B cell (primary cell): Measurements from ENCODE around the gene CLDN24. TPM values are rescaled to one million over a fixed set of nuclear protein-coding genes. Genes with fewer than 3 reads are reported as not detected.

Experiments used
- ATAC-seq: fragments of 200-7000 bp; cut with Tn5 transposase; one replicate; pipeline ENCODE4 v1.10.0; 2021; ENCODE audit warnings: low read depth, mild to moderate bottlenecking, moderate number of reproducible peaks, moderate library complexity
- CTCF ChIA-PET: fragments of 350-600 bp; sonication (Branson Sonifier 250); formaldehyde crosslinking; loops from one replicate; lab custom pipeline; 2021; ENCODE audit warnings: antibody characterized with exemption, inconsistent platforms; lab: Charles Lee
- POLR2A ChIA-PET: fragments of 350-600 bp; sonication (Branson Sonifier 250); formaldehyde crosslinking; loops from one replicate; lab custom pipeline; 2021; ENCODE audit warnings: antibody characterized with exemption; lab: Charles Lee
- DNase-seq: peaks from one replicate; pipeline ENCODE4 v3.0.0; 2013
- H2AFZ ChIP-seq: 2 replicates; pipeline ENCODE4 v1.6.1; 2012; ENCODE audit warnings: mild to moderate bottlenecking, low read depth, low read length; ENCODE audit not compliant: insufficient read depth, poor library complexity, severe bottlenecking
- H3K27ac ChIP-seq, 2 donors: 1 replicate in 1 of 2; 2 replicates in 1 of 2; pipeline ENCODE4 v1.5.1; 2012 to 2013; ENCODE audit warnings: low read length in 2 of 2, mild to moderate bottlenecking in 2 of 2, moderate library complexity in 1 of 2
- H3K27me3 ChIP-seq, 4 experiments: fragments of 200-600 bp in 1 of 4; sonication (generic) in 1 of 4; replicated peaks in 1 of 4; 1 replicate in 2 of 4; 2 replicates in 2 of 4; pipeline versions ENCODE4 v1.6.1 to v1.7.0; 2013 to 2016; ENCODE audit warnings: low read length in 3 of 4, mild to moderate bottlenecking in 2 of 4, mixed read lengths in 1 of 4, moderate library complexity in 1 of 4; ENCODE audit not compliant: insufficient read depth in 4 of 4, control insufficient read depth in 3 of 4; ENCODE audit errors: control extremely low read depth in 1 of 4
- H3K36me3 ChIP-seq, 2 experiments: replicated peaks in 1 of 2; 1 replicate in 1 of 2; 2 replicates in 1 of 2; pipeline versions ENCODE4 v1.6.1 to v1.7.1; 2013; ENCODE audit warnings: low read length in 1 of 2; ENCODE audit not compliant: insufficient read depth in 2 of 2, control insufficient read depth in 1 of 2; ENCODE audit errors: control extremely low read depth in 1 of 2, extremely low read depth in 1 of 2
- H3K4me1 ChIP-seq, 2 donors: fragments of 200-600 bp in 1 of 2; sonication (generic) in 1 of 2; 1 replicate in 1 of 2; 2 replicates in 1 of 2; pipeline versions ENCODE4 v1.5.1 to v1.6.1; 2013 to 2017; ENCODE audit warnings: low read length in 2 of 2; ENCODE audit not compliant: control insufficient read depth in 2 of 2, insufficient read depth in 2 of 2
- H3K4me2 ChIP-seq: replicated peaks from 2 replicates; pipeline ENCODE3; 2012; ENCODE audit warnings: mild to moderate bottlenecking, low read depth, low read length; ENCODE audit not compliant: poor library complexity, severe bottlenecking
- H3K4me3 ChIP-seq, 5 experiments: fragments of 200-600 bp in 1 of 5; sonication (generic) in 1 of 5; 1 replicate in 3 of 5; 2 replicates in 2 of 5; pipeline versions ENCODE4 v1.5.1 to v1.7.0; 2011 to 2016; ENCODE audit warnings: low read length in 4 of 5, mild to moderate bottlenecking in 4 of 5, low read depth in 2 of 5, control low read depth in 1 of 5, moderate library complexity in 1 of 5; ENCODE audit not compliant: insufficient read depth in 1 of 5; ENCODE audit errors: control extremely low read depth in 1 of 5, extremely low read depth in 1 of 5
- H3K79me2 ChIP-seq: fragments of 200-600 bp; sonication (generic); one replicate; pipeline ENCODE4 v1.6.0; 2016; ENCODE audit warnings: low read length; ENCODE audit not compliant: control insufficient read depth, insufficient read depth
- H3K9ac ChIP-seq: fragments of 200-600 bp; sonication (generic); 2 replicates; pipeline ENCODE4 v1.6.1; 2017; ENCODE audit warnings: mild to moderate bottlenecking, low read length, moderate library complexity
- H3K9me3 ChIP-seq, 3 donors: one replicate each; pipeline versions ENCODE4 v1.6.1 to v1.7.1; 2013; ENCODE audit warnings: low read length in 2 of 3; ENCODE audit not compliant: control insufficient read depth in 2 of 3, insufficient read depth in 1 of 3; ENCODE audit errors: control extremely low read depth in 1 of 3
- H4K20me1 ChIP-seq: 2 replicates; pipeline ENCODE4 v1.6.0; 2012; ENCODE audit warnings: mild to moderate bottlenecking, low read length; ENCODE audit not compliant: insufficient read depth, control insufficient read depth, poor library complexity, severe bottlenecking
- H3K27ac Mint-ChIP-seq: one replicate; pipeline ENCODE4 v1.8.0; 2021; ENCODE audit warnings: mixed read lengths
- H3K27me3 Mint-ChIP-seq: one replicate; pipeline ENCODE4 v1.8.0; 2021; ENCODE audit warnings: mixed read lengths
- H3K4me1 Mint-ChIP-seq: one replicate; pipeline ENCODE4 v1.8.0; 2021; ENCODE audit warnings: mixed read lengths
- H3K4me3 Mint-ChIP-seq: one replicate; pipeline ENCODE4 v1.8.0; 2021; ENCODE audit warnings: mixed read lengths
- H3K9me3 Mint-ChIP-seq: one replicate; pipeline ENCODE4 v1.8.0; 2022; ENCODE audit warnings: mixed read lengths; ENCODE audit not compliant: insufficient read depth
- CTCF ChIP-seq: fragments of 200-600 bp; IDR thresholded peaks from one replicate; pipeline ENCODE4 v1.8.0; 2022; ENCODE audit warnings: antibody characterized with exemption, mild to moderate bottlenecking
- EZH2 ChIP-seq: IDR thresholded peaks from 2 replicates; pipeline ENCODE4 v1.6.1; 2012; ENCODE audit warnings: borderline replicate concordance, low read depth, mild to moderate bottlenecking, moderate library complexity, low read length; ENCODE audit not compliant: insufficient read depth, poor library complexity, severe bottlenecking
- WGBS: methylation state at CpG from one replicate; pipeline ENCODE4 v1.1.5; 2013; ENCODE audit warnings: missing lambda C conversion rate; ENCODE audit not compliant: insufficient coverage; 5-methylcytosine and 5-hydroxymethylcytosine counted together
- intact Hi-C: fragments of 100-400 bp; cut with micrococcal nuclease; formaldehyde crosslinking; loops from one replicate; pipeline ENCODE4 v1.10.0; 2022
- polyA plus RNA-seq: library from polyadenylated mRNA; depleted of rRNA; stranded (reverse); fragments of >200 nt; gene quantifications from 2 replicates; pipeline ENCODE4 v1.2.3, GENCODE V29; 2012
- total RNA-seq, 2 donors: library from RNA; stranded (reverse); fragments of 120-200 nt in 1 of 2; gene quantifications; 1 replicate in 1 of 2; 2 replicates in 1 of 2; pipeline versions ENCODE4 v1.2.3 to v1.2.4, GENCODE V29; 2013 to 2022

CLDN24 gene
- total and polyA plus RNA-seq, 2 donors (not counting 1 experiment from before 2014, with no cell fraction given): not detected

- peaks cover 23% of the 10 kb centered on the region for H3K27me3 Mint-ChIP-seq
- H3K4me2 ChIP-seq: no peak overlapping the region
- no peaks in the 10 kb centered on the region for H3K9me3 Mint-ChIP-seq
- no peak overlapping the region for H3K27ac ChIP-seq
- no peak overlapping the region for H2AFZ ChIP-seq
- no peak overlapping the region for H3K4me3 Mint-ChIP-seq
- H3K4me1 ChIP-seq: no peaks in the 10 kb centered on the region
- H3K4me1 Mint-ChIP-seq: no peaks in the 10 kb centered on the region
- H4K20me1 ChIP-seq: no peaks in the 10 kb centered on the region
- ChIA-PET POLR2A (no interaction called here), CTCF (no interaction called here)
- H3K4me3 ChIP-seq: no peak overlapping the region
- intact Hi-C loops: no loop called here
- ATAC-seq (no peak), DNase-seq (no peak)
- 94% methylated on average over 14 of the region's 20 CpGs for WGBS
- H3K27me3 ChIP-seq: no peaks in the 10 kb centered on the region
- H3K36me3 ChIP-seq: no peaks in the 10 kb centered on the region
- H3K79me2 ChIP-seq: no peaks in the 10 kb centered on the region
- TF ChIP-seq CTCF (no peak), EZH2 (no peak)
- no peaks in the 10 kb centered on the region for H3K9me3 ChIP-seq
- no peak overlapping the region for H3K27ac Mint-ChIP-seq
- H3K9ac ChIP-seq: no peak overlapping the region
These were observed 34.1 kb upstream of the CLDN24 start for GRCh38 chr4:183356173-183356830.

GRCh38 chr4:183355405-183355804 is 33.2 kb upstream of the CLDN24 start:
- 100% methylated on average over 3 of the region's 4 CpGs for WGBS
- Histone ChIP-seq H3K79me2 (no peaks in the 10 kb centered on the region), H3K27me3 (no peaks in the 10 kb centered on the region), H3K9me3 (no peaks in the 10 kb centered on the region), H3K4me1 (no peaks in the 10 kb centered on the region), H3K9ac (no peak overlapping the region), H3K27ac (no peak overlapping the region), H2AFZ (no peak overlapping the region), H3K4me2 (no peak overlapping the region), H4K20me1 (no peaks in the 10 kb centered on the region), H3K36me3 (no peaks in the 10 kb centered on the region), H3K4me3 (no peak overlapping the region)
- Mint-ChIP-seq H3K27me3 (peaks cover 30% of the 10 kb centered on the region), H3K4me3 (no peak overlapping the region), H3K4me1 (no peaks in the 10 kb centered on the region), H3K27ac (no peak overlapping the region), H3K9me3 (no peaks in the 10 kb centered on the region)
- no peak for ATAC-seq
- CTCF ChIA-PET: no interaction called here
- no peak for TF ChIP-seq EZH2
- TF ChIP-seq CTCF: no peak
- intact Hi-C loops: no loop called here
- DNase-seq: no peak
- POLR2A ChIA-PET: no interaction called here
